MV-4-11 (cell line): ENCODE results near the gene ARSA.

Experiments
- DNase-seq: peaks from one replicate; lab custom pipeline; 2025; lab: John Stamatoyannopoulos, UW

ARSA gene

GRCh38 chr22:50579752-50580151, 48.2 kb downstream of the ARSA start:
- no peak for DNase-seq

- no peak for DNase-seq
Observed at GRCh38 chr22:50578776-50579310, 49.1 kb downstream of the ARSA start.

GRCh38 chr22:50577987-50578775, 49.8 kb downstream of the ARSA start, which contains the start of gene CPT1B:
TSS of gene CPT1B (minus strand) at chr22:50578427. CDS start at chr22:50577915, 512 bp downstream.
- no peak for DNase-seq

GRCh38 chr22:50577697-50577986, 50.3 kb downstream of the ARSA start:
- no peak for DNase-seq

- no peak for DNase-seq
Observed at GRCh38 chr22:50576806-50577696, 50.9 kb downstream of the ARSA start.

GRCh38 chr22:50576070-50576469, 51.9 kb downstream of the ARSA start:
- DNase-seq: no peak

- no peak for DNase-seq
Observed at GRCh38 chr22:50575426-50575941, 52.5 kb downstream of the ARSA start.
